OCI-LY1 (cell line): ENCODE measurements around the gene TGFB2.

Experiments used
- H2AFZ ChIP-seq: fragments of 200-600 bp; sonication (generic), shearing (Covaris generic); 2 replicates; pipeline ENCODE4 v1.6.0; 2014; ENCODE audit warnings: antibody characterized with exemption, mild to moderate bottlenecking, low read length
- H3F3A ChIP-seq: fragments of 200-600 bp; sonication (generic), shearing (Covaris generic); 2 replicates; pipeline ENCODE4 v1.6.0; 2014; ENCODE audit warnings: mild to moderate bottlenecking, antibody characterized with exemption, low read length, moderate library complexity; ENCODE audit not compliant: insufficient read depth
- H3K27ac ChIP-seq: fragments of 200-600 bp; sonication (generic); 2 replicates; pipeline ENCODE4 v1.5.1; 2014; ENCODE audit warnings: low read length, mixed run types, mild to moderate bottlenecking, low read depth; ENCODE audit not compliant: poor library complexity, severe bottlenecking
- H3K27me3 ChIP-seq: fragments of 200-600 bp; sonication (generic); 2 replicates; pipeline ENCODE4 v1.6.0; 2014; ENCODE audit warnings: antibody characterized with exemption, mild to moderate bottlenecking, low read length, moderate library complexity; ENCODE audit not compliant: insufficient read depth
- H3K36me3 ChIP-seq: fragments of 200-600 bp; sonication (generic); 2 replicates; pipeline ENCODE4 v1.6.1; 2014; ENCODE audit warnings: mild to moderate bottlenecking, antibody characterized with exemption, low read length, moderate library complexity, mixed read lengths; ENCODE audit not compliant: insufficient read depth
- H3K4me1 ChIP-seq: fragments of 200-600 bp; sonication (generic); 2 replicates; pipeline ENCODE4 v1.5.1; 2014; ENCODE audit warnings: mild to moderate bottlenecking, low read length, moderate library complexity; ENCODE audit not compliant: insufficient read depth, severe bottlenecking
- H3K4me2 ChIP-seq: fragments of 200-600 bp; sonication (generic), shearing (Covaris generic); 2 replicates; pipeline ENCODE4 v1.6.1; 2014; ENCODE audit warnings: low read length
- H3K4me3 ChIP-seq: fragments of 200-600 bp; sonication (generic); 2 replicates; pipeline ENCODE4 v1.5.1; 2014; ENCODE audit warnings: low read length, low read depth, mild to moderate bottlenecking, mixed read lengths; ENCODE audit not compliant: poor library complexity, severe bottlenecking
- H3K79me2 ChIP-seq: fragments of 200-600 bp; shearing (Covaris generic); 2 replicates; pipeline ENCODE4 v1.6.1; 2016; ENCODE audit warnings: mixed run types, low read length, mixed read lengths; ENCODE audit not compliant: insufficient read depth
- H3K9ac ChIP-seq: fragments of 200-600 bp; sonication (generic), shearing (Covaris generic); 2 replicates; pipeline ENCODE4 v1.6.1; 2014; ENCODE audit warnings: mild to moderate bottlenecking, low read length, mixed read lengths
- H3K9me2 ChIP-seq: fragments of 200-600 bp; sonication (generic), shearing (Covaris generic); 2 replicates; pipeline ENCODE4 v1.6.1; 2014; ENCODE audit warnings: low read depth, mild to moderate bottlenecking, low read length, mixed read lengths
- H3K9me3 ChIP-seq: fragments of 200-600 bp; shearing (Covaris generic); 2 replicates; pipeline ENCODE4 v1.6.1; 2014; ENCODE audit warnings: low read length, mixed read lengths
- H4K20me1 ChIP-seq: fragments of 200-600 bp; sonication (generic), shearing (Covaris generic); 2 replicates; pipeline ENCODE4 v1.6.0; 2016; ENCODE audit warnings: mild to moderate bottlenecking, low read length; ENCODE audit not compliant: insufficient read depth
- CTCF ChIP-seq: fragments of 200-600 bp; sonication (generic), shearing (Covaris generic); IDR thresholded peaks from 2 replicates; pipeline ENCODE4 v1.5.1; 2017; ENCODE audit warnings: mild to moderate bottlenecking, antibody characterized with exemption, low read length, moderate library complexity, mixed read lengths
- EZH2 ChIP-seq: fragments of 200-600 bp; sonication (generic), shearing (Covaris generic); IDR thresholded peaks from 2 replicates; pipeline ENCODE4 v1.8.0; 2017; ENCODE audit warnings: borderline replicate concordance, mixed run types, mild to moderate bottlenecking, antibody characterized with exemption, low read length, moderate library complexity, mixed read lengths

TGFB2 gene

GRCh38 chr1:218349348-218350034, 4.4 kb downstream of the TGFB2 start:
- no peaks in the 10 kb centered on the region for H3K9me2 ChIP-seq
- H3F3A ChIP-seq, result no peaks in the 10 kb centered on the region
- H3K9ac ChIP-seq, result no peak overlapping the region
- no peaks in the 10 kb centered on the region for H3K79me2 ChIP-seq
- H2AFZ ChIP-seq, result no peak overlapping the region
- H3K4me3 ChIP-seq, result no peak overlapping the region
- peaks cover 22% of the 10 kb centered on the region for H3K4me1 ChIP-seq
- no peak for TF ChIP-seq CTCF
- TF ChIP-seq EZH2, result no peak
- H3K4me2 ChIP-seq, result no peak overlapping the region
- H3K27ac ChIP-seq, result no peak overlapping the region
- H3K9me3 ChIP-seq, result no peaks in the 10 kb centered on the region
- no peaks in the 10 kb centered on the region for H3K36me3 ChIP-seq
- H3K27me3 ChIP-seq, result 0 out of 2 replicates have a peak, but pooled peaks cover 4% of the 10 kb centered on the region
- H4K20me1 ChIP-seq, result no peaks in the 10 kb centered on the region

- no peak overlapping the region for H2AFZ ChIP-seq
- H3K4me3 ChIP-seq, result no peak overlapping the region
- H3K36me3 ChIP-seq, result no peaks in the 10 kb centered on the region
- H3K9ac ChIP-seq, result no peak overlapping the region
- H3K79me2 ChIP-seq, result no peaks in the 10 kb centered on the region
- no peak overlapping the region for H3K27ac ChIP-seq
- no peaks in the 10 kb centered on the region for H3K9me3 ChIP-seq
- no peak overlapping the region for H3K4me2 ChIP-seq
- H3K4me1 ChIP-seq, result peaks cover 19% of the 10 kb centered on the region
- 0 out of 2 replicates have a peak, but pooled peaks cover 4% of the 10 kb centered on the region for H3K27me3 ChIP-seq
- H3F3A ChIP-seq, result no peaks in the 10 kb centered on the region
- TF ChIP-seq CTCF (no peak), EZH2 (no peak)
- H4K20me1 ChIP-seq, result no peaks in the 10 kb centered on the region
- no peaks in the 10 kb centered on the region for H3K9me2 ChIP-seq
Observed at GRCh38 chr1:218350035-218350525, 4.9 kb downstream of the TGFB2 start.

GRCh38 chr1:218350801-218351266, 5.7 kb downstream of the TGFB2 start:
- no peaks in the 10 kb centered on the region for H3K79me2 ChIP-seq
- H3K36me3 ChIP-seq, result no peaks in the 10 kb centered on the region
- no peak overlapping the region for H2AFZ ChIP-seq
- 0 out of 2 replicates have a peak, but pooled peaks cover 4% of the 10 kb centered on the region for H3K27me3 ChIP-seq
- H3K9me3 ChIP-seq, result no peaks in the 10 kb centered on the region
- no peaks in the 10 kb centered on the region for H3K9me2 ChIP-seq
- H3K4me3 ChIP-seq, result no peak overlapping the region
- H3K27ac ChIP-seq, result no peak overlapping the region
- no peaks in the 10 kb centered on the region for H3F3A ChIP-seq
- TF ChIP-seq EZH2 (no peak), CTCF (no peak)
- H3K4me2 ChIP-seq, result peak overlapping the region; percentile 3; the same call in 1 of the 2 replicates
- no peak overlapping the region for H3K9ac ChIP-seq
- no peaks in the 10 kb centered on the region for H4K20me1 ChIP-seq
- peaks cover 11% of the 10 kb centered on the region for H3K4me1 ChIP-seq
